HCT116 (cell line): ENCODE measurements around the gene GRM8. TPM values are rescaled to one million over a fixed set of nuclear protein-coding genes. Genes with fewer than 3 reads are reported as not detected.

ENCODE experiments used
- ATAC-seq: fragments of 200-7000 bp; cut with Tn5 transposase; 2 replicates; pipeline ENCODE4 v1.9.1; 2020; ENCODE audit warnings: mild to moderate bottlenecking, moderate library complexity
- BruUV-seq: library from RNA; stranded (reverse); fragments of 400-500 nt; replicated peaks from 2 replicates; lab custom pipeline; 2021; lab: Mats Ljungman, UMichigan
- CTCF ChIA-PET: fragments of 300-600 bp; sonication (Branson Sonifier 250); formaldehyde crosslinking; loops from one replicate; lab custom pipeline; 2021; ENCODE audit warnings: antibody characterized with exemption; lab: Charles Lee
- POLR2A ChIA-PET: fragments of 300-600, 350-600 bp; sonication (Branson Sonifier 250); formaldehyde crosslinking; loops from one replicate; lab custom pipeline; 2021; ENCODE audit warnings: antibody characterized with exemption; lab: Charles Lee
- RAD21 ChIA-PET, 2 experiments: fragments of 300-600 bp; sonication (Branson Sonifier 250); formaldehyde crosslinking; loops; one replicate each; lab custom pipeline; 2023; ENCODE audit warnings: low total read pairs in 2 of 2; ENCODE audit not compliant: uncharacterized antibody in 2 of 2, unreplicated experiment in 2 of 2, low non-redundant PET in 1 of 2; lab: Charles Lee
- DNase-seq: peaks from one replicate; pipeline ENCODE4 v3.0.0-alpha.2; 2010; ENCODE audit warnings: low read depth, low spot score
- H2AFZ ChIP-seq: fragments of 200-600 bp; shearing (Covaris generic), sonication (generic); 2 replicates; pipeline ENCODE4 v1.6.1; 2017; ENCODE audit warnings: low read depth, mixed run types, mixed read lengths, antibody characterized with exemption, low read length; ENCODE audit not compliant: poor library complexity, severe bottlenecking
- H3K27ac ChIP-seq: 2 replicates; pipeline ENCODE4 v1.5.1; 2012; ENCODE audit warnings: low read depth, low read length
- H3K27me3 ChIP-seq: fragments of 200-600 bp; sonication (generic); 2 replicates; pipeline ENCODE4 v1.6.1; 2016; ENCODE audit warnings: mixed run types, low read length, mixed read lengths; ENCODE audit not compliant: insufficient read depth
- H3K36me3 ChIP-seq, 2 experiments: fragments of 200-500 bp in 1 of 2; fragments of 200-600 bp in 1 of 2; sonication (Bioruptor generic) in 1 of 2; sonication (generic) in 1 of 2; 2 replicates each; pipeline versions ENCODE4 v1.5.1 to v1.6.1; 2014 to 2016; ENCODE audit warnings: low read length in 2 of 2, inconsistent platforms in 1 of 2, mixed read lengths in 1 of 2, mixed run types in 1 of 2; ENCODE audit not compliant: insufficient read depth in 2 of 2, control insufficient read depth in 1 of 2
- H3K4me1 ChIP-seq, 2 experiments: fragments of 200-600 bp in 1 of 2; sonication (generic) in 1 of 2; 2 replicates each; pipeline versions ENCODE4 v1.5.1 to v1.6.1; 2012 to 2017; ENCODE audit warnings: low read length in 2 of 2, inconsistent platforms in 1 of 2, mild to moderate bottlenecking in 1 of 2, mixed read lengths in 1 of 2, mixed run types in 1 of 2, moderate library complexity in 1 of 2; ENCODE audit not compliant: insufficient read depth in 2 of 2, control insufficient read depth in 1 of 2
- H3K4me2 ChIP-seq: fragments of 200-600 bp; sonication (generic); 2 replicates; pipeline ENCODE4 v1.6.1; 2017; ENCODE audit warnings: mixed run types, low read length, mixed read lengths
- H3K4me3 ChIP-seq, 2 experiments: fragments of 200-600 bp in 1 of 2; sonication (generic) in 1 of 2; replicated peaks in 1 of 2; 2 replicates each; pipeline ENCODE4 v1.5.1; 2011 to 2016; ENCODE audit warnings: low read length in 2 of 2, control low read depth in 1 of 2, low read depth in 1 of 2, mild to moderate bottlenecking in 1 of 2, mixed read lengths in 1 of 2, mixed run types in 1 of 2
- H3K79me2 ChIP-seq: fragments of 200-600 bp; sonication (generic); 2 replicates; pipeline ENCODE4 v1.6.1; 2017; ENCODE audit warnings: mild to moderate bottlenecking, mixed run types, low read length, moderate library complexity, mixed read lengths; ENCODE audit not compliant: insufficient read depth
- H3K9ac ChIP-seq: fragments of 200-600 bp; sonication (generic); 2 replicates; pipeline ENCODE4 v1.6.1; 2016; ENCODE audit warnings: low read length, mixed read lengths
- H3K9me2 ChIP-seq: fragments of 200-600 bp; sonication (generic), shearing (Covaris generic); 2 replicates; pipeline ENCODE4 v1.6.1; 2017; ENCODE audit warnings: mixed run types, mild to moderate bottlenecking, moderate library complexity; ENCODE audit not compliant: insufficient read depth
- H3K9me3 ChIP-seq, 2 experiments: fragments of 200-500 bp in 1 of 2; fragments of 200-600 bp in 1 of 2; sonication (Bioruptor generic) in 1 of 2; sonication (generic) in 1 of 2; 2 replicates each; pipeline ENCODE4 v1.6.1; 2014 to 2017; ENCODE audit warnings: low read length in 2 of 2, mixed read lengths in 2 of 2, inconsistent platforms in 1 of 2, low read depth in 1 of 2, mild to moderate bottlenecking in 1 of 2, mixed run types in 1 of 2, moderate library complexity in 1 of 2; ENCODE audit not compliant: control insufficient read depth in 1 of 2, insufficient read depth in 1 of 2
- H4K20me1 ChIP-seq: fragments of 200-600 bp; sonication (generic), shearing (Covaris generic); 2 replicates; pipeline ENCODE4 v1.6.1; 2017; ENCODE audit warnings: mixed run types, mild to moderate bottlenecking, moderate library complexity; ENCODE audit not compliant: insufficient read depth
- ATF3 ChIP-seq: IDR thresholded peaks from 2 replicates; pipeline ENCODE4 v1.6.1; 2012
- CBX3 ChIP-seq: IDR thresholded peaks from 2 replicates; pipeline ENCODE4 v1.6.1; 2012; ENCODE audit warnings: low read depth
- CEBPB ChIP-seq: IDR thresholded peaks from 2 replicates; pipeline ENCODE4 v1.6.1; 2012; ENCODE audit warnings: low read depth
- EGR1 ChIP-seq: IDR thresholded peaks from 2 replicates; pipeline ENCODE4 v1.6.1; 2012; ENCODE audit warnings: low read depth
- ELF1 ChIP-seq: IDR thresholded peaks from 2 replicates; pipeline ENCODE4 v1.6.1; 2012; ENCODE audit warnings: low read depth, borderline replicate concordance
- EZH2 ChIP-seq: fragments of 200-600 bp; sonication (generic); IDR thresholded peaks from 2 replicates; pipeline ENCODE4 v1.6.1; 2017; ENCODE audit warnings: antibody characterized with exemption, mixed run types
- EZH2phosphoT487 ChIP-seq: fragments of 200-600 bp; IDR thresholded peaks from 2 replicates; pipeline ENCODE4 v1.6.1; 2018; ENCODE audit warnings: antibody characterized with exemption, borderline replicate concordance
- FOSL1 ChIP-seq: IDR thresholded peaks from 2 replicates; pipeline ENCODE4 v1.6.1; 2012; ENCODE audit warnings: low read depth
- JUND ChIP-seq: IDR thresholded peaks from 2 replicates; pipeline ENCODE4 v1.6.1; 2012
- MAX ChIP-seq: IDR thresholded peaks from 2 replicates; pipeline ENCODE4 v1.6.1; 2012
- POLR2A ChIP-seq: IDR thresholded peaks from 2 replicates; pipeline ENCODE4 v1.7.0; 2011; ENCODE audit warnings: borderline replicate concordance; ENCODE audit not compliant: insufficient read depth, insufficient read length; ENCODE audit errors: extremely low read depth
- POLR2AphosphoS5 ChIP-seq: IDR thresholded peaks from 2 replicates; pipeline ENCODE4 v1.6.1; 2011; ENCODE audit warnings: mild to moderate bottlenecking, low read depth, low read length, moderate library complexity
- RAD21 ChIP-seq: IDR thresholded peaks from 2 replicates; pipeline ENCODE4 v1.6.1; 2012; ENCODE audit warnings: low read depth, mild to moderate bottlenecking
- REST ChIP-seq: IDR thresholded peaks from 2 replicates; pipeline ENCODE4 v1.6.1; 2012; ENCODE audit warnings: low read depth
- SP1 ChIP-seq: IDR thresholded peaks from 2 replicates; pipeline ENCODE4 v1.6.1; 2012; ENCODE audit warnings: low read depth
- SRF ChIP-seq: IDR thresholded peaks from 2 replicates; pipeline ENCODE4 v1.6.1; 2012; ENCODE audit warnings: low read depth
- YY1 ChIP-seq: IDR thresholded peaks from 2 replicates; pipeline ENCODE4 v1.6.1; 2011; ENCODE audit warnings: low read length, low read depth, moderate library complexity, mild to moderate bottlenecking; ENCODE audit not compliant: insufficient replicate concordance; ENCODE audit errors: extremely low read depth
- ZBTB33 ChIP-seq: IDR thresholded peaks from 2 replicates; pipeline ENCODE4 v1.6.1; 2011; ENCODE audit warnings: mild to moderate bottlenecking, low read length, moderate library complexity; ENCODE audit not compliant: insufficient replicate concordance; ENCODE audit errors: extremely low read depth
- ZFX ChIP-seq: fragments of 450-650 bp; IDR thresholded peaks from 2 replicates; pipeline ENCODE4 v1.6.1; 2017
- ZNF274 ChIP-seq: fragments of 200-500 bp; sonication (Bioruptor generic); IDR thresholded peaks from 2 replicates; pipeline ENCODE4 v1.6.1; 2014; ENCODE audit warnings: mild to moderate bottlenecking, low read depth, low read length, inconsistent platforms
- intact Hi-C: fragments of 100-400 bp; cut with micrococcal nuclease; formaldehyde crosslinking; loops from 2 replicates; pipeline ENCODE4 v1.10.0; 2022
- total RNA-seq: library from RNA; stranded (reverse); gene quantifications from one replicate; pipeline ENCODE4 v1.2.1, GENCODE V29; 2021; ENCODE audit not compliant: unreplicated experiment

GRM8 gene
- total RNA-seq, 1 experiment from 2014 or later: 0.05 TPM

- Histone ChIP-seq H2AFZ (no peak overlapping the region), H3K9me3 (no peaks in the 10 kb centered on the region), H3K4me2 (no peak overlapping the region)
- ATAC-seq (no peak), DNase-seq (no peak)
- CTCF ChIA-PET: interaction anchor here (1.3 kb wide), 1 partner anchor 11 kb away, joined by 5 read pairs; no protein-coding TSS in a partner anchor
- BruUV-seq: no TSS peak
- intact Hi-C loops: loop anchor here (5.0 kb wide), 1 partner anchor 144 kb away; no protein-coding TSS in a partner anchor
- no peak for TF ChIP-seq MAX
- TF ChIP-seq SRF: no peak
- no peak for TF ChIP-seq POLR2A
- no peak for TF ChIP-seq SP1
- TF ChIP-seq EZH2: no peak
- no peak for TF ChIP-seq REST
- TF ChIP-seq ATF3: no peak
- TF ChIP-seq ZNF274: no peak
- no peak for TF ChIP-seq CEBPB
- no peak for TF ChIP-seq JUND
- no peak for TF ChIP-seq EGR1
- TF ChIP-seq YY1: no peak
- TF ChIP-seq CBX3: no peak
- no peak for TF ChIP-seq ZBTB33
- TF ChIP-seq EZH2phosphoT487: no peak
- no peak for TF ChIP-seq POLR2AphosphoS5
- TF ChIP-seq FOSL1: no peak
- no peak for TF ChIP-seq ZFX
- no peak for TF ChIP-seq RAD21
- TF ChIP-seq ELF1: no peak
- TF ChIP-seq, all 23 proteins: peak for 0
- ChIA-PET RAD21 (no interaction called here), POLR2A (no interaction called here)
- H3K9me2 ChIP-seq: no peaks in the 10 kb centered on the region
- peaks cover 0 to 9% of the 10 kb centered on the region in 2 experiments; a peak in 1 of 4 replicates for H3K4me1 ChIP-seq
- H3K36me3 ChIP-seq: no peaks in the 10 kb centered on the region
- H3K27me3 ChIP-seq: peaks cover 65% of the 10 kb centered on the region
- no peak overlapping the region for H3K9ac ChIP-seq
- H3K27ac ChIP-seq: no peak overlapping the region
- no peaks in the 10 kb centered on the region for H4K20me1 ChIP-seq
- H3K79me2 ChIP-seq: no peaks in the 10 kb centered on the region
- no peak overlapping the region for H3K4me3 ChIP-seq
Measured at GRCh38 chr7:127251036-127251464, 1.7 kb downstream of the GRM8 start.
